GM13977 (cell line): ENCODE results near the gene TMEM200B.
"Not testable (repeated sequence)": the region's sequence is repeated elsewhere in the genome, so short reads cannot be mapped to it uniquely, and the experiment has no call there.

ENCODE experiments used
- DNase-seq: peaks from one replicate; pipeline ENCODE4 v3.0.0; 2012; ENCODE audit warnings: low spot score
- in situ Hi-C: fragments of 300-500 bp; cut with MboI; formaldehyde crosslinking; loops from one replicate; pipeline ENCODE4 v1.12.0; 2022; ENCODE audit warnings: low sequenced_read_pairs, low pct_unique_long_range_greater_than_20kb, mixed read lengths, inconsistent platforms; ENCODE audit not compliant: unreplicated experiment
- TF ChIP-seq, protein P1 (sequence below): IDR thresholded peaks from 2 replicates; pipeline ENCODE4 v1.5.1; 2012; ENCODE audit warnings: mild to moderate bottlenecking, control low read depth; ENCODE audit not compliant: insufficient read depth; ENCODE audit errors: extremely low read depth, missing control alignments

The TMEM200B gene

GRCh38 chr1:29112705-29113412 lies 10.8 kb downstream of the TMEM200B start:
- in situ Hi-C loops: no loop called here
- TF ChIP-seq, protein P1, sequence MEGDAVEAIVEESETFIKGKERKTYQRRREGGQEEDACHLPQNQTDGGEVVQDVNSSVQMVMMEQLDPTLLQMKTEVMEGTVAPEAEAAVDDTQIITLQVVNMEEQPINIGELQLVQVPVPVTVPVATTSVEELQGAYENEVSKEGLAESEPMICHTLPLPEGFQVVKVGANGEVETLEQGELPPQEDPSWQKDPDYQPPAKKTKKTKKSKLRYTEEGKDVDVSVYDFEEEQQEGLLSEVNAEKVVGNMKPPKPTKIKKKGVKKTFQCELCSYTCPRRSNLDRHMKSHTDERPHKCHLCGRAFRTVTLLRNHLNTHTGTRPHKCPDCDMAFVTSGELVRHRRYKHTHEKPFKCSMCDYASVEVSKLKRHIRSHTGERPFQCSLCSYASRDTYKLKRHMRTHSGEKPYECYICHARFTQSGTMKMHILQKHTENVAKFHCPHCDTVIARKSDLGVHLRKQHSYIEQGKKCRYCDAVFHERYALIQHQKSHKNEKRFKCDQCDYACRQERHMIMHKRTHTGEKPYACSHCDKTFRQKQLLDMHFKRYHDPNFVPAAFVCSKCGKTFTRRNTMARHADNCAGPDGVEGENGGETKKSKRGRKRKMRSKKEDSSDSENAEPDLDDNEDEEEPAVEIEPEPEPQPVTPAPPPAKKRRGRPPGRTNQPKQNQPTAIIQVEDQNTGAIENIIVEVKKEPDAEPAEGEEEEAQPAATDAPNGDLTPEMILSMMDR: no peak
- DNase-seq: no peak

GRCh38 chr1:29108041-29108440 lies 15.7 kb downstream of the TMEM200B start:
- in situ Hi-C loops, DNase-seq: not testable (repeated sequence)

DNA sequence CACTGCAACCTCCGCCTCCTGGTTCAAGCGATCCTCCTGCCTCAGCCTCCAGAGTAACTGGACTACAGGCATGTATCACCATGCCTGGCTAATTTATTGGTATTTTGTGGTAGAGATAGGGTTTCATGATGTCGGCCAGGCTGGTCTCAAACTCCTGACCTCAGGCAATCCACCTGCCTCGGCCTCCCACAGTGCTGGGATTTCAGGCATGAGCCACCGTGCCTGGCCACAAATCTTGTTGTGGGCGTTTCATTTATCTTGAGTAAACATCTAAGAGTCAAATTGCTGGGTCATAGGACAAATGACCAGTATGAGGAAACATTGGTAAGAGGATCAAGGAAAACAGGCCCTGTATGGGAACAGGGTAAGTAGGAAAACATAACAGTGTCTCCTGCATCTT lies 17.9 kb downstream of the TMEM200B start:
- DNase-seq: no peak
- in situ Hi-C loops: no loop called here
- TF ChIP-seq, protein P1: no peak

DNA sequence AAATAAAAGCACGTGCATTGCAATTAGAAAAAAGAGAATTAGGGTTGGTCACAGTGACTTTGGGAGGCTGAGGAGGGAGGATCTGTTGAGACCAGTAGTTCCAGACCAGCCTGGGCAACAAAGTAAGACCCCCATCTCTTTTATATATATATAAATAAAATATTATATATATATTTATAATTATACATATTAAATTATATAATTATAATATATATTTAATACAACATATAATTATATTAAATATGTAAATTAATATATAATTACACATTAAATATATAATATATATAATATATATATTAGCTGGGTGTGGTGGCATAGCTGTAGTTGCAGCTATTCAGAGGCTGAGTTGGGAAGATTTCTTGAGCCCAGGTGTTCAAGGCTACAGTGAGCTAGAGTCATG lies 23.2 kb downstream of the TMEM200B start:
- in situ Hi-C loops: no loop called here
- DNase-seq: no peak
- TF ChIP-seq, protein P1: no peak

GRCh38 chr1:29099286-29099685 lies 24.4 kb downstream of the TMEM200B start:
- TF ChIP-seq, protein P1: no peak
- no peak for DNase-seq
- in situ Hi-C loops: no loop called here

- in situ Hi-C loops: no loop called here
- TF ChIP-seq, protein P1: no peak
- DNase-seq: no peak
These were observed 27.3 kb downstream of the TMEM200B start for GRCh38 chr1:29096231-29096886.

DNA sequence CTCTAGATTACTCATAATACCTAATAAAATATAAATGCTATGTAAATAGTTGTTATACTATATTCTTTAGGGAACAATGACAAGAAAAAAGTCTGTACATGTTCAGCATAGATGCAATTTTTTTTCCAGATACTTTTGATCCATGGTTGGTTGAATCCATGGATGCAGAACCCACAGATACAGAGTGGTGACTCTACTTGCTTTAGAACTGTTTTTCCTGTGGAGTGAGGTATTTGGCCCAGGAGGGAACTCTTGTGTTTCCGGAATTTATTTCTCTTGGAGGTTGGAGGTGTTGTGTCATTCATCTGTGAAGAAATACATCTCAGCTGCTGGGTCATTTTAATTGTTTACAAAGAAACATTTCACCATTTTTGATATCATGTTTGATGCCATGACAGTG lies 28.7 kb downstream of the TMEM200B start:
- in situ Hi-C loops: no loop called here
- TF ChIP-seq, protein P1: no peak
- no peak for DNase-seq
